ENCODE measurements around the gene ECE1. TPM values are rescaled to one million over a fixed set of nuclear protein-coding genes. Genes with fewer than 3 reads are reported as not detected.
A peak's percentile ranks its signal among the peaks of the same experiment; 100 is the strongest.

Gene ECE1
- total and polyA plus RNA-seq, 2 experiments from 2014 or later: 82.3 to 100 TPM

DNA sequence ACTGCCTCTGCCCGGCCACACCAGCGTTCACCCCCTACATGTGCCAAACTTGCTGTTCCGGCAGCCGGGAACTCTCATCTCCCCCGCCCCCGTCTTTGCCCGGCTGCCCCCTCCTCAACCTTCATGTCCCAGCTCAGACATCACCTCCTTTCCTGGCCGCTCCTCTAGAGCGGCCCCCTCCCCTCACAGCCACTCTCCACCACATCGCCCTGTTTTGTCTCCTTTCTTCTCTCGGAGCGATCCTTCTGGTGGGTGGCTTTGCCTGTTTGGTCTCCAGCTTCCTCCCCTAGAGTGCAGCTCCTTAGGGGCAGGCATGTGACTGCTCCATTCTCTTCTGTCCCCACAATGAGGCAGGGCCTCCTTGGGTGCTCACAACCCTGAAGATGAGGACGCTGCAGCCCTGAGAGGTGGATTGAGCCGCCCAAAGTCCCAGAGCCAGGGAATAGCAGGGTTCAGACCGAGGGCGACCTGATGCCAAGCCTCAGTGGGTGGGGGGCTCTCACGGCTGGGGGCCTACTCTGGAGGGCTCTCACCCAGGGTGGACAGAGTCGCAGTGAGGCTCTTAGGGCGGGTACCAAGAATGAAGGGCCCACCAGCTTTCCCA is 44.9 kb upstream of the ECE1 start:
- Histone ChIP-seq H3K27ac (peak overlapping the region; percentile 97), H3K4me3 (peak overlapping the region; percentile 62), H3K9me3 (ENCODE audit: low read depth) (no peaks in the 10 kb centered on the region), H3K4me1 (ENCODE audit: insufficient read depth) (peaks cover 47% of the 10 kb centered on the region), H3K9me2 (ENCODE audit: insufficient read depth) (no peaks in the 10 kb centered on the region), H3K4me2 (ENCODE audit: unreplicated experiment) (peak overlapping the region; percentile 88), H4K20me1 (ENCODE audit: insufficient read depth) (no peaks in the 10 kb centered on the region), H3K79me2 (ENCODE audit: insufficient read depth) (peaks cover 83% of the 10 kb centered on the region), H3K36me3 (ENCODE audit: low read depth) (no peaks in the 10 kb centered on the region), H3F3A (ENCODE audit: insufficient read depth) (peaks cover 30% of the 10 kb centered on the region), H2AFZ (peak overlapping the region; percentile 64), H3K9ac (peak overlapping the region; percentile 84), H3K27me3 (replicated peaks; ENCODE audit: insufficient read depth) (no peaks in the 10 kb centered on the region)
- 42 to 65% methylated on average over 11 to 19 of the region's 19 CpGs for WGBS, 2 experiments (ENCODE audit: low coverage in 1 of 2, low lambda C conversion rate in 2 of 2, missing lambda C conversion rate in 2 of 2)
- in situ Hi-C loops (cut with MboI): no loop called here
- no peak for DNase-seq
- TF ChIP-seq EZH2phosphoT487 (IDR thresholded peaks at IDR 0.05; ENCODE audit: insufficient read depth, low read depth): no peak
- no peak for TF ChIP-seq EZH2 (IDR thresholded peaks at IDR 0.05; ENCODE audit: insufficient read depth, poor library complexity, severe bottlenecking)

- Histone ChIP-seq H2AFZ (peak overlapping the region; percentile 64), H3K4me3 (peak overlapping the region; percentile 62), H3K27me3 (replicated peaks; ENCODE audit: insufficient read depth) (no peaks in the 10 kb centered on the region), H4K20me1 (ENCODE audit: insufficient read depth) (no peaks in the 10 kb centered on the region), H3K36me3 (ENCODE audit: low read depth) (no peaks in the 10 kb centered on the region), H3K9me2 (ENCODE audit: insufficient read depth) (no peaks in the 10 kb centered on the region), H3K79me2 (ENCODE audit: insufficient read depth) (peaks cover 83% of the 10 kb centered on the region), H3K4me1 (ENCODE audit: insufficient read depth) (peaks cover 47% of the 10 kb centered on the region), H3F3A (ENCODE audit: insufficient read depth) (peaks cover 30% of the 10 kb centered on the region), H3K9me3 (ENCODE audit: low read depth) (no peaks in the 10 kb centered on the region), H3K4me2 (ENCODE audit: unreplicated experiment) (peak overlapping the region; percentile 88), H3K9ac (peak overlapping the region; percentile 84), H3K27ac (peak overlapping the region; percentile 97)
- 6% methylated on average over 20 of the region's 20 CpGs for WGBS, 2 experiments (ENCODE audit: low coverage in 1 of 2, low lambda C conversion rate in 2 of 2, missing lambda C conversion rate in 2 of 2)
- TF ChIP-seq EZH2phosphoT487 (IDR thresholded peaks at IDR 0.05; ENCODE audit: insufficient read depth, low read depth): no peak
- in situ Hi-C loops (cut with MboI): no loop called here
- DNase-seq: peak; percentile 93
These were observed 44.2 kb upstream of the ECE1 start for GRCh38 chr1:21334214-21335087.

DNA sequence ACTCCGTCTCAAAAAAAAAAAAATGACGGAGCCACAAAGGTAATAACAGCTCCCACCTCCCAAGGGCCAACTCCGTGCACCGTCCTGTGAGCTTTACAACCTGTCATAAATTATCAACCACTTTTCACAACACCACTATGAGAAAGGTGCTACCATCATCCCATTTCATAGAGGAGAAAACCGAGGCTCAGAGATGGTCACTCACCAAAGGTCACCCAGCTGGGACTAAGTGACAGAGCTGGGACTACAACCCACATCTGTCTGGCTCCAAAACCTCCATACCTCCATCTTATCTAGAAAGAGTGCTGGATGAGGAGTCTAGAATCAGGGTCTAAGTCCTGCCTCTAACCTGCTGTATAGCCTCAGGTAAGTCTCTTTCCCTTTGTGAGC is 43.6 kb upstream of the ECE1 start:
- H3K9ac ChIP-seq: peak overlapping the region; percentile 84
- H3K27ac ChIP-seq: peak overlapping the region; percentile 97
- H3K9me3 ChIP-seq (ENCODE audit: low read depth): no peaks in the 10 kb centered on the region
- no peaks in the 10 kb centered on the region for H3K36me3 ChIP-seq (ENCODE audit: low read depth)
- peak overlapping the region; percentile 62 for H3K4me3 ChIP-seq
- peaks cover 30% of the 10 kb centered on the region for H3F3A ChIP-seq (ENCODE audit: insufficient read depth)
- H3K79me2 ChIP-seq (ENCODE audit: insufficient read depth): peaks cover 83% of the 10 kb centered on the region
- peak overlapping the region; percentile 88 for H3K4me2 ChIP-seq (ENCODE audit: unreplicated experiment)
- DNase-seq: no peak
- no peak for TF ChIP-seq EZH2phosphoT487 (IDR thresholded peaks at IDR 0.05; ENCODE audit: insufficient read depth, low read depth)
- no peak for TF ChIP-seq EZH2 (IDR thresholded peaks at IDR 0.05; ENCODE audit: insufficient read depth, poor library complexity, severe bottlenecking)
- H3K4me1 ChIP-seq (ENCODE audit: insufficient read depth): peaks cover 45% of the 10 kb centered on the region
- no peaks in the 10 kb centered on the region for H4K20me1 ChIP-seq (ENCODE audit: insufficient read depth)
- H2AFZ ChIP-seq: 0 out of 2 replicates have a peak overlapping the region, but pooled peaks have one; percentile 42
- H3K27me3 ChIP-seq (replicated peaks; ENCODE audit: insufficient read depth): no peaks in the 10 kb centered on the region
- WGBS, 2 experiments (ENCODE audit: low coverage in 1 of 2, low lambda C conversion rate in 2 of 2, missing lambda C conversion rate in 2 of 2): 95 to 98% methylated on average over 5 of the region's 5 CpGs
- in situ Hi-C loops (cut with MboI): no loop called here
- H3K9me2 ChIP-seq (ENCODE audit: insufficient read depth): no peaks in the 10 kb centered on the region

GRCh38 chr1:21332554-21333311 is 42.5 kb upstream of the ECE1 start:
- Histone ChIP-seq H3K4me2 (ENCODE audit: unreplicated experiment) (no peak overlapping the region), H3K9me3 (ENCODE audit: low read depth) (no peaks in the 10 kb centered on the region), H3K79me2 (ENCODE audit: insufficient read depth) (peaks cover 88% of the 10 kb centered on the region), H3K4me3 (no peak overlapping the region), H3K9ac (no peak overlapping the region), H3K27me3 (replicated peaks; ENCODE audit: insufficient read depth) (no peaks in the 10 kb centered on the region), H3K4me1 (ENCODE audit: insufficient read depth) (peaks cover 34% of the 10 kb centered on the region), H3K27ac (no peak overlapping the region), H3K9me2 (ENCODE audit: insufficient read depth) (no peaks in the 10 kb centered on the region), H3F3A (ENCODE audit: insufficient read depth) (peaks cover 20% of the 10 kb centered on the region), H2AFZ (no peak overlapping the region), H3K36me3 (ENCODE audit: low read depth) (no peaks in the 10 kb centered on the region), H4K20me1 (ENCODE audit: insufficient read depth) (no peaks in the 10 kb centered on the region)
- no peak for DNase-seq
- in situ Hi-C loops (cut with MboI): no loop called here
- 73 to 77% methylated on average over 4 to 8 of the region's 8 CpGs for WGBS, 2 experiments (ENCODE audit: low coverage in 1 of 2, low lambda C conversion rate in 2 of 2, missing lambda C conversion rate in 2 of 2)
- no peak for TF ChIP-seq EZH2 (IDR thresholded peaks at IDR 0.05; ENCODE audit: insufficient read depth, poor library complexity, severe bottlenecking)
- TF ChIP-seq EZH2phosphoT487 (IDR thresholded peaks at IDR 0.05; ENCODE audit: insufficient read depth, low read depth): no peak
